ENCODE measurements around the gene RAB1B.

GRCh38 chr11:66317322-66317722, 48.9 kb downstream of the RAB1B start:
- TF ChIP-seq POLR2AphosphoS5 (IDR thresholded peaks at IDR 0.05; ENCODE audit: low read depth, low read length), result no peak; the same call in 1 of the 2 replicates
- TF ChIP-seq TAF1 (IDR thresholded peaks at IDR 0.05; ENCODE audit: borderline replicate concordance, insufficient read depth, low read length), result no peak
- TF ChIP-seq, protein P1, sequence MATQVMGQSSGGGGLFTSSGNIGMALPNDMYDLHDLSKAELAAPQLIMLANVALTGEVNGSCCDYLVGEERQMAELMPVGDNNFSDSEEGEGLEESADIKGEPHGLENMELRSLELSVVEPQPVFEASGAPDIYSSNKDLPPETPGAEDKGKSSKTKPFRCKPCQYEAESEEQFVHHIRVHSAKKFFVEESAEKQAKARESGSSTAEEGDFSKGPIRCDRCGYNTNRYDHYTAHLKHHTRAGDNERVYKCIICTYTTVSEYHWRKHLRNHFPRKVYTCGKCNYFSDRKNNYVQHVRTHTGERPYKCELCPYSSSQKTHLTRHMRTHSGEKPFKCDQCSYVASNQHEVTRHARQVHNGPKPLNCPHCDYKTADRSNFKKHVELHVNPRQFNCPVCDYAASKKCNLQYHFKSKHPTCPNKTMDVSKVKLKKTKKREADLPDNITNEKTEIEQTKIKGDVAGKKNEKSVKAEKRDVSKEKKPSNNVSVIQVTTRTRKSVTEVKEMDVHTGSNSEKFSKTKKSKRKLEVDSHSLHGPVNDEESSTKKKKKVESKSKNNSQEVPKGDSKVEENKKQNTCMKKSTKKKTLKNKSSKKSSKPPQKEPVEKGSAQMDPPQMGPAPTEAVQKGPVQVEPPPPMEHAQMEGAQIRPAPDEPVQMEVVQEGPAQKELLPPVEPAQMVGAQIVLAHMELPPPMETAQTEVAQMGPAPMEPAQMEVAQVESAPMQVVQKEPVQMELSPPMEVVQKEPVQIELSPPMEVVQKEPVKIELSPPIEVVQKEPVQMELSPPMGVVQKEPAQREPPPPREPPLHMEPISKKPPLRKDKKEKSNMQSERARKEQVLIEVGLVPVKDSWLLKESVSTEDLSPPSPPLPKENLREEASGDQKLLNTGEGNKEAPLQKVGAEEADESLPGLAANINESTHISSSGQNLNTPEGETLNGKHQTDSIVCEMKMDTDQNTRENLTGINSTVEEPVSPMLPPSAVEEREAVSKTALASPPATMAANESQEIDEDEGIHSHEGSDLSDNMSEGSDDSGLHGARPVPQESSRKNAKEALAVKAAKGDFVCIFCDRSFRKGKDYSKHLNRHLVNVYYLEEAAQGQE (IDR thresholded peaks at IDR 0.05; ENCODE audit: insufficient read depth in 1 of 2, low read depth in 2 of 2, low read length in 2 of 2), result no peak
- TF ChIP-seq FOXP2 (optimal IDR thresholded peaks at IDR 0.05; ENCODE audit: borderline replicate concordance, extremely low read depth, extremely low read length, insufficient read depth), result no peak
- TF ChIP-seq SIN3A (IDR thresholded peaks at IDR 0.05; ENCODE audit: borderline replicate concordance, insufficient read depth, low read length), result no peak
